PC-9 (cell line): ENCODE results near the gene NAMPT.

Source experiments
- CTCF ChIP-seq: fragments of 200-600 bp; sonication (generic); conservative IDR thresholded peaks from 2 replicates; pipeline ENCODE4 v1.6.1; 2017; ENCODE audit warnings: mixed run types, antibody characterized with exemption, mild to moderate bottlenecking, moderate library complexity
- EZH2 ChIP-seq: fragments of 200-600 bp; sonication (generic); IDR thresholded peaks from 2 replicates; pipeline ENCODE4 v1.8.0; 2017; ENCODE audit warnings: antibody characterized with exemption, low read depth

GRCh38 chr7:106220307-106220706 lies 64.5 kb downstream of the NAMPT start:
- no peak for TF ChIP-seq CTCF
- TF ChIP-seq EZH2, result no peak
